OCI-LY7 (cell line): ENCODE measurements around the gene EGFL7.

Source experiments
- CTCF ChIP-seq: fragments of 200-600 bp; sonication (generic); conservative IDR thresholded peaks from 2 replicates; pipeline ENCODE4 v1.5.1; 2014; ENCODE audit warnings: mild to moderate bottlenecking, antibody characterized with exemption, low read length, moderate library complexity, mixed read lengths
- EZH2phosphoT487 ChIP-seq: fragments of 200-600 bp; sonication (generic); IDR thresholded peaks from 2 replicates; pipeline ENCODE4 v1.6.1; 2018; ENCODE audit warnings: low read depth, borderline replicate concordance, mild to moderate bottlenecking, mixed run types, antibody characterized with exemption, low read length, moderate library complexity, mixed read lengths

- no peak for TF ChIP-seq CTCF
- no peak for TF ChIP-seq EZH2phosphoT487
Observed at GRCh38 chr9:136713550-136713949, 50.8 kb downstream of the EGFL7 start.
